Progenitor cell of endocrine pancreas (in vitro differentiated cells): ENCODE measurements around the gene GPATCH11. TPM values are rescaled to one million over a fixed set of nuclear protein-coding genes. Genes with fewer than 3 reads are reported as not detected.

Source experiments
- DNase-seq: peaks from one replicate; pipeline ENCODE4 v3.0.0; 2021; ENCODE audit warnings: low spot score; ENCODE audit not compliant: unreplicated experiment
- H3K27ac Mint-ChIP-seq: 2 replicates; pipeline ENCODE4 v1.8.0; 2021; ENCODE audit warnings: mild to moderate bottlenecking, moderate library complexity, mixed read lengths
- H3K27me3 Mint-ChIP-seq: 2 replicates; pipeline ENCODE4 v1.8.0; 2021; ENCODE audit warnings: mixed read lengths
- H3K36me3 Mint-ChIP-seq: 2 replicates; pipeline ENCODE4 v1.8.0; 2022; ENCODE audit warnings: mixed read lengths; ENCODE audit not compliant: insufficient read depth
- H3K4me1 Mint-ChIP-seq: 2 replicates; pipeline ENCODE4 v1.8.0; 2021; ENCODE audit warnings: low read depth, mixed read lengths
- H3K4me3 Mint-ChIP-seq: 2 replicates; pipeline ENCODE4 v1.8.0; 2021; ENCODE audit warnings: low read depth, mild to moderate bottlenecking, moderate library complexity, mixed read lengths
- H3K9me3 Mint-ChIP-seq: 2 replicates; pipeline ENCODE4 v1.8.0; 2021; ENCODE audit warnings: low read depth, mixed read lengths
- total RNA-seq: library from RNA; stranded (reverse); gene quantifications from 2 replicates; pipeline ENCODE4 v1.2.1, GENCODE V29; 2021
- TF ChIP-seq, protein P1 (sequence below): fragments of 200-600 bp; sonication (generic); IDR thresholded peaks from one replicate; pipeline ENCODE4 v1.5.0; 2021; ENCODE audit warnings: antibody characterized with exemption, mild to moderate bottlenecking; ENCODE audit not compliant: unreplicated experiment

Gene GPATCH11
- total RNA-seq, 1 donor from 2014 or later: 4.3 TPM

- H3K27me3 Mint-ChIP-seq: no peaks in the 10 kb centered on the region
- peaks cover 12% of the 10 kb centered on the region for H3K36me3 Mint-ChIP-seq
- no peak overlapping the region for H3K4me3 Mint-ChIP-seq
- no peak for DNase-seq
- H3K4me1 Mint-ChIP-seq: no peaks in the 10 kb centered on the region
- no peak overlapping the region for H3K27ac Mint-ChIP-seq
- H3K9me3 Mint-ChIP-seq: no peaks in the 10 kb centered on the region
- TF ChIP-seq, protein P1, sequence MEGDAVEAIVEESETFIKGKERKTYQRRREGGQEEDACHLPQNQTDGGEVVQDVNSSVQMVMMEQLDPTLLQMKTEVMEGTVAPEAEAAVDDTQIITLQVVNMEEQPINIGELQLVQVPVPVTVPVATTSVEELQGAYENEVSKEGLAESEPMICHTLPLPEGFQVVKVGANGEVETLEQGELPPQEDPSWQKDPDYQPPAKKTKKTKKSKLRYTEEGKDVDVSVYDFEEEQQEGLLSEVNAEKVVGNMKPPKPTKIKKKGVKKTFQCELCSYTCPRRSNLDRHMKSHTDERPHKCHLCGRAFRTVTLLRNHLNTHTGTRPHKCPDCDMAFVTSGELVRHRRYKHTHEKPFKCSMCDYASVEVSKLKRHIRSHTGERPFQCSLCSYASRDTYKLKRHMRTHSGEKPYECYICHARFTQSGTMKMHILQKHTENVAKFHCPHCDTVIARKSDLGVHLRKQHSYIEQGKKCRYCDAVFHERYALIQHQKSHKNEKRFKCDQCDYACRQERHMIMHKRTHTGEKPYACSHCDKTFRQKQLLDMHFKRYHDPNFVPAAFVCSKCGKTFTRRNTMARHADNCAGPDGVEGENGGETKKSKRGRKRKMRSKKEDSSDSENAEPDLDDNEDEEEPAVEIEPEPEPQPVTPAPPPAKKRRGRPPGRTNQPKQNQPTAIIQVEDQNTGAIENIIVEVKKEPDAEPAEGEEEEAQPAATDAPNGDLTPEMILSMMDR: no peak
Observed at GRCh38 chr2:37060446-37060845, 23.9 kb upstream of the GPATCH11 start.

DNA sequence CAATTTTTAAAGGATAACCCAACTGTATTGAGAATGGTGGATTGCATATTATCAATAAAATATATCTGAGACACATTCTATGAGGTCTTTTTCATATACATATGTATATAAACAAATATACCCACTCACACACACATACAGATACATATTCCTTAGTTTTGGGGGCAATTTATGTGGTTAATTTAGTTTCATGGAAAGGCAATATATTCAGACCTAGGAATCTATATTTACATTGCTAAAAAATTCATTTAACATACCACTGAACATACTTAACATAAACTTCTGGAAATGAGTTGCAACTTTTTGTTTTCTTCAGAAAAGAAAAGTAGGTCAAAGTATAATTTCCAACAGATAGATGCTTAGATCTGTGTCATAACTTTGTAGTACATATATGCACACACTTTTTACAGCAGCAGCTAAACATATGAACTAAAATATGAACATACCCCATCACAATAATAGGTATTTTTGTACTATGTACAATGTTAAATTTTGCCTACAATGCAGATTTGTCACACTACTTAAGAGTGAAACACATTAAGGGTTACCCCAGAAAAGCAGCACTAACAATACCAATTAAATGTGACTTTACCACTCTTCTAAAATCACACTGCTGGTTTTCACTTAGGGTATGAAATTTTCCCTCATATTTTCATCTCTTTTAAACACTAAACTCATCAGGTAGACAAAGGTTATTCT, 23.2 kb upstream of the GPATCH11 start:
- TF ChIP-seq, protein P1: no peak
- Mint-ChIP-seq H3K36me3 (peaks cover 12% of the 10 kb centered on the region), H3K27ac (no peak overlapping the region), H3K27me3 (no peaks in the 10 kb centered on the region), H3K4me3 (no peak overlapping the region), H3K4me1 (no peaks in the 10 kb centered on the region), H3K9me3 (no peaks in the 10 kb centered on the region)
- DNase-seq: no peak

GRCh38 chr2:37061776-37062175, 22.5 kb upstream of the GPATCH11 start:
- Mint-ChIP-seq H3K27ac (no peak overlapping the region), H3K36me3 (peaks cover 12% of the 10 kb centered on the region), H3K4me3 (no peak overlapping the region), H3K9me3 (no peaks in the 10 kb centered on the region), H3K4me1 (no peaks in the 10 kb centered on the region), H3K27me3 (no peaks in the 10 kb centered on the region)
- TF ChIP-seq, protein P1: no peak
- no peak for DNase-seq

GRCh38 chr2:37068686-37069085, 15.6 kb upstream of the GPATCH11 start:
- TF ChIP-seq, protein P1: no peak
- DNase-seq: no peak
- no peaks in the 10 kb centered on the region for H3K9me3 Mint-ChIP-seq

DNA sequence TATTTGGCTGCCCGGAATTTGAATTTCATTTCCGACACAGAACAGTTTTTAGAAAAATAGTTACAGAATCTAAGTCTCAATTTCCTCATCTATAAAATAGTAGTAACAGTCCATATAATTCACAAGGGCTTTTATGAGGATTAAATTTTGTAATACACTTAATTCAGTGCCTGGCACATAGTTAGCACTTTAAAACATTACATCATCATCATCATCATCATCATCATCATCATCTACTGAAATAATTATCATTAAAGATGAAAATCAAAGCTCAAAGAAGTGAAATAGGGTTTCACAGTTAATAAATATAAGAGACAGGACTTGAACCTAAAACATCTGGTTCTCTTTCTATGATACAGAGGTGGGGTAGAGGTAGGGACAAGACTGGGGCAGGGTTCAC, 13.4 kb upstream of the GPATCH11 start:
- Mint-ChIP-seq H3K27me3 (no peaks in the 10 kb centered on the region), H3K9me3 (peaks cover 6% of the 10 kb centered on the region), H3K27ac (no peak overlapping the region), H3K4me3 (no peak overlapping the region), H3K36me3 (peaks cover 17% of the 10 kb centered on the region), H3K4me1 (no peaks in the 10 kb centered on the region)
- no peak for DNase-seq
- TF ChIP-seq, protein P1: no peak

More at GRCh38 chr2:37068686-37069085, 15.6 kb upstream of the GPATCH11 start:
- Mint-ChIP-seq H3K36me3 (peaks cover 9% of the 10 kb centered on the region), H3K27me3 (no peaks in the 10 kb centered on the region), H3K4me3 (no peak overlapping the region), H3K4me1 (no peaks in the 10 kb centered on the region), H3K27ac (no peak overlapping the region)
